HFFc6 (cell line): ENCODE measurements around the gene PSMD10. TPM values are rescaled to one million over a fixed set of nuclear protein-coding genes. Genes with fewer than 3 reads are reported as not detected.

Experiments
- DNase-seq: peaks from one replicate; pipeline ENCODE4 v3.0.0-alpha.2; 2018
- H3K27ac Mint-ChIP-seq: 2 replicates; pipeline ENCODE4 v1.8.0; 2020; ENCODE audit warnings: mild to moderate bottlenecking, mixed read lengths
- H3K27me3 Mint-ChIP-seq: 2 replicates; pipeline ENCODE4 v1.8.0; 2021; ENCODE audit warnings: mild to moderate bottlenecking, moderate library complexity, mixed read lengths; ENCODE audit not compliant: insufficient read depth
- H3K36me3 Mint-ChIP-seq: 2 replicates; pipeline ENCODE4 v1.8.0; 2021; ENCODE audit warnings: low read depth, mixed read lengths
- H3K4me1 Mint-ChIP-seq: 2 replicates; pipeline ENCODE4 v1.8.0; 2020; ENCODE audit warnings: low read depth, mixed read lengths
- H3K4me3 Mint-ChIP-seq: 2 replicates; pipeline ENCODE4 v1.8.0; 2020; ENCODE audit warnings: mild to moderate bottlenecking, moderate library complexity, mixed read lengths
- H3K9me3 Mint-ChIP-seq: 2 replicates; pipeline ENCODE4 v1.8.0; 2020; ENCODE audit warnings: mild to moderate bottlenecking, mixed read lengths
- CTCF ChIP-seq: fragments of 200-600 bp; sonication (generic); IDR thresholded peaks from 2 replicates; pipeline ENCODE4 v1.5.0; 2021; ENCODE audit warnings: antibody characterized with exemption, mild to moderate bottlenecking
- total RNA-seq, 6 experiments: library from RNA; stranded (reverse); fragmentation: NEBNext Ultra II Directional; extraction: Animal tissue kit (Norgen Biotek cat#: 25700); gene quantifications; 2 replicates in 1 of 6; 3 replicates in 5 of 6; pipeline ENCODE4 v1.2.3, GENCODE V29; 2021

The PSMD10 gene
- total RNA-seq, 6 experiments from 2014 or later: 66.1 to 73.8 (median 69.2) TPM

GRCh38 chrX:108131471-108131870, 40.1 kb upstream of the PSMD10 start:
- Mint-ChIP-seq H3K9me3 (no peaks in the 10 kb centered on the region), H3K36me3 (peaks cover 4% of the 10 kb centered on the region; the same call in 1 of the 2 replicates), H3K27me3 (no peaks in the 10 kb centered on the region), H3K4me1 (peaks cover 23% of the 10 kb centered on the region), H3K4me3 (peak overlapping the region; percentile 19; the same call in 1 of the 2 replicates), H3K27ac (peak overlapping the region; percentile 53)
- peak; percentile 10 for DNase-seq
- TF ChIP-seq CTCF: no peak

GRCh38 chrX:108130889-108131288, 39.5 kb upstream of the PSMD10 start:
- Mint-ChIP-seq H3K27me3 (no peaks in the 10 kb centered on the region), H3K4me3 (no peak overlapping the region), H3K27ac (peak overlapping the region; percentile 53; the same call in 1 of the 2 replicates), H3K9me3 (no peaks in the 10 kb centered on the region), H3K36me3 (peaks cover 4% of the 10 kb centered on the region; the same call in 1 of the 2 replicates), H3K4me1 (peaks cover 24% of the 10 kb centered on the region)
- DNase-seq: no peak
- TF ChIP-seq CTCF: no peak

- Mint-ChIP-seq H3K27ac (no peak overlapping the region), H3K9me3 (no peaks in the 10 kb centered on the region), H3K36me3 (no peaks in the 10 kb centered on the region; the same call in 1 of the 2 replicates), H3K4me1 (peaks cover 42% of the 10 kb centered on the region), H3K27me3 (no peaks in the 10 kb centered on the region), H3K4me3 (no peak overlapping the region)
- DNase-seq: no peak
- TF ChIP-seq CTCF: no peak
These were observed 35.8 kb upstream of the PSMD10 start for GRCh38 chrX:108127152-108127551.

GRCh38 chrX:108126661-108127060, 35.3 kb upstream of the PSMD10 start:
- no peak overlapping the region; the same call in 1 of the 2 replicates for H3K27ac Mint-ChIP-seq
- no peak for TF ChIP-seq CTCF

GRCh38 chrX:108123591-108124366, 32.4 kb upstream of the PSMD10 start:
- Mint-ChIP-seq H3K4me1 (peaks cover 47% of the 10 kb centered on the region), H3K9me3 (no peaks in the 10 kb centered on the region), H3K27me3 (no peaks in the 10 kb centered on the region), H3K27ac (peak overlapping the region; percentile 94), H3K36me3 (no peaks in the 10 kb centered on the region), H3K4me3 (no peak overlapping the region)
- no peak for DNase-seq
- TF ChIP-seq CTCF: no peak

More at GRCh38 chrX:108126661-108127060, 35.3 kb upstream of the PSMD10 start:
- Mint-ChIP-seq H3K27me3 (no peaks in the 10 kb centered on the region), H3K4me1 (peaks cover 42% of the 10 kb centered on the region), H3K9me3 (no peaks in the 10 kb centered on the region), H3K4me3 (no peak overlapping the region), H3K36me3 (no peaks in the 10 kb centered on the region)
- no peak for DNase-seq
